SU-DHL-6 (cell line): Measurements from ENCODE around the gene ICE1.
"Not testable (repeated sequence)": the region's sequence is repeated elsewhere in the genome, so short reads cannot be mapped to it uniquely, and the experiment has no call there.

Experiments used
- EZH2phosphoT487 ChIP-seq: fragments of 200-600 bp; sonication (generic), shearing (Covaris generic); conservative IDR thresholded peaks from 2 replicates; pipeline ENCODE4 v1.6.1; 2018; ENCODE audit warnings: mild to moderate bottlenecking, antibody characterized with exemption, low read length, moderate library complexity, mixed read lengths
- TF ChIP-seq, protein P1 (sequence below): fragments of 200-600 bp; sonication (generic); IDR thresholded peaks from one replicate; pipeline ENCODE4 v1.5.1; 2017; ENCODE audit warnings: antibody characterized with exemption, mild to moderate bottlenecking, low read length, moderate library complexity; ENCODE audit not compliant: insufficient read depth, poor library complexity, severe bottlenecking

GRCh38 chr5:5390121-5390869 lies 32.2 kb upstream of the ICE1 start:
- TF ChIP-seq, protein P1, sequence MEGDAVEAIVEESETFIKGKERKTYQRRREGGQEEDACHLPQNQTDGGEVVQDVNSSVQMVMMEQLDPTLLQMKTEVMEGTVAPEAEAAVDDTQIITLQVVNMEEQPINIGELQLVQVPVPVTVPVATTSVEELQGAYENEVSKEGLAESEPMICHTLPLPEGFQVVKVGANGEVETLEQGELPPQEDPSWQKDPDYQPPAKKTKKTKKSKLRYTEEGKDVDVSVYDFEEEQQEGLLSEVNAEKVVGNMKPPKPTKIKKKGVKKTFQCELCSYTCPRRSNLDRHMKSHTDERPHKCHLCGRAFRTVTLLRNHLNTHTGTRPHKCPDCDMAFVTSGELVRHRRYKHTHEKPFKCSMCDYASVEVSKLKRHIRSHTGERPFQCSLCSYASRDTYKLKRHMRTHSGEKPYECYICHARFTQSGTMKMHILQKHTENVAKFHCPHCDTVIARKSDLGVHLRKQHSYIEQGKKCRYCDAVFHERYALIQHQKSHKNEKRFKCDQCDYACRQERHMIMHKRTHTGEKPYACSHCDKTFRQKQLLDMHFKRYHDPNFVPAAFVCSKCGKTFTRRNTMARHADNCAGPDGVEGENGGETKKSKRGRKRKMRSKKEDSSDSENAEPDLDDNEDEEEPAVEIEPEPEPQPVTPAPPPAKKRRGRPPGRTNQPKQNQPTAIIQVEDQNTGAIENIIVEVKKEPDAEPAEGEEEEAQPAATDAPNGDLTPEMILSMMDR: not testable (repeated sequence)
- not testable (repeated sequence) for TF ChIP-seq EZH2phosphoT487
